Placental epithelial cell (primary cell): ENCODE measurements around the gene TAS2R14. TPM values are rescaled to one million over a fixed set of nuclear protein-coding genes. Genes with fewer than 3 reads are reported as not detected.

Source experiments
- total RNA-seq: library from RNA; depleted of rRNA; stranded (reverse); fragments of >200 nt; gene quantifications from 2 replicates; pipeline ENCODE4 v1.2.3, GENCODE V29; 2012

The TAS2R14 gene, protein sequence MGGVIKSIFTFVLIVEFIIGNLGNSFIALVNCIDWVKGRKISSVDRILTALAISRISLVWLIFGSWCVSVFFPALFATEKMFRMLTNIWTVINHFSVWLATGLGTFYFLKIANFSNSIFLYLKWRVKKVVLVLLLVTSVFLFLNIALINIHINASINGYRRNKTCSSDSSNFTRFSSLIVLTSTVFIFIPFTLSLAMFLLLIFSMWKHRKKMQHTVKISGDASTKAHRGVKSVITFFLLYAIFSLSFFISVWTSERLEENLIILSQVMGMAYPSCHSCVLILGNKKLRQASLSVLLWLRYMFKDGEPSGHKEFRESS
- 2.5 and 2.7 TPM in 2 replicates for total RNA-seq

DNA sequence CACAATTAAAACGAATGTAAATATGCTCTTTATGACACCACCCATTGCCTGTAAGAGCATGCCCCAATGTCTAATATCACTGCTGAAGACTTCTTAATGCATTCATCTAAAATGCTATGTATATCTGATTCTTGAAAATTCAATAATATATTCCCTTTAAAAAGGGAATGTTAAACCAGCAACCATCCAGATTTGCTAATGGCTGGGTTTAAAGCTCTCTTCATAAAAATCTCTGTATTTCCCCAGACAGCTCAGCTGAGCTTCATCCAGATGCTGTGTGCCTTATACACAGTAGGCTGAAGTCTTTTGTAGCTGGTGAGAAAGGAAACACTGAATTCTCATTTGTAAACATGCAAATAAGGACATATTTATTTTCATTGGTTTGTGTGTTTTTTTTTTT is at the start of gene TAS2R14:
TSS of gene TAS2R14 (minus strand) at position 101 of the 400 bp plus-strand sequence. CDS start at position 45, 56 bp downstream.

DNA sequence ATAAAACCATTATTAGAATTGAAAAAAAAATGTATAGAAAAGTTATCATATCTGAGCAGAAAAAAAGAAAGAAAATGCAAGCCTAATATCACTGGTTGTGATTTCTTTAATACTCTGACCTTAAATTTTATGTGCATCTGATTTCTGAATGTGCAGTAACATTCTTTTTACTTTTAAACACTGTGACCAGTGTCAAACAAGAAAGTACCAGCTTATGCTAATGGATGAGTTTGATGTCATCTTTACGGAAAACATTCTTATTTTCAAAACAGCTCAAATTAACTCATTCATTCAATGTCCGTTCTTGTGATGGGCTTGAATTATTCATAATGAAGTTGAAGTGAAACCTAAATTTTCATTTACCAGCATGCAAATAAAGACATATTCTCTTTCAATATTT is 47.7 kb upstream of the TAS2R14 start, which contains the start of gene TAS2R50:
TSS of gene TAS2R50 (minus strand) at position 101 of the 400 bp plus-strand sequence. CDS start at position 49, 52 bp downstream.

DNA sequence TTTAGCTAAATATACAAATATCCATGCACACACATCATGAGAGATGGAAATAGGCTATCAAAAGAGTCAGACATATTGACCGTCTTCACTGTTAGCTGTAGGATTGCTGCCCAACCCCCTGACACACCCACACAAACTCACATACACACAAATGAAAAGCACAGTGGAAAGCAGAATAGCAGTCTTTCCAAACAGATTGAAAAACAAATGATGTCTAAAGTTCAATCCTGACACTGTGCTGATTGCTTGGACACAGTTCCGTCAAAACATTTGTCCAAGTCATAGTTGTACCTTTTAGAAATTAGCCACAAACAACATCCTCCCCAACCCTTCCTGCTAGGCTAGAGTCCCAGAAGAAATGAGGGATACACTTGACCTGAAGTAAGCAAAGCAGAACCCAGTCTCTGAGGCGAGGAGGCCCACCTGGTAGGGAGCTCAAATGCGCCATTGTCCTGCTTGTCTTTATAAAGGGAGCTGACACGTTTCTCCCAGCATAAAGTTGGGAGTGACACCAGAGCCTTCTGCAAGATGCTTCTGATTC is 10.2 kb downstream of the TAS2R14 start, which contains the start of gene PRH2:
TSS of gene PRH2 (plus strand) at position 491 of the 541 bp plus-strand sequence. CDS start at position 529, 38 bp downstream.

DNA sequence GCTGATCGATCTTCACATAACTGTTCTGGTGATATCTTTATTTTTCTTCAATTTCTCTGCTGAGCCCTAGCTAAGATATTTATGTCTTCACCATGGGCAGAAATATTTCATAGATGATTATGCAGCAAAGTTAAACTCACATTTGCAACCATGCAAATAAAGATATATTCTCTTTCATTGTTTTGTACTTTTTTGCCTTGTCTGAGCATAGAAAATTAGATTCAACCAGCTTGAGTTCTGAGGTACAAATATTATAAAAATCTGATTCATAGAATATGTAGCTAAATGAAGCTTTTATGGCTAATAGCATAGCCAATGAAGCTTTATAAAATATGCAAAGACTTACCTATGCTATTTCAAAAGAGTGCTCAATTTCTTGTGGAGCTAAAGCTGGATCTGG is 29.6 kb downstream of the TAS2R14 start, which contains the start of gene TAS2R13:
TSS of gene TAS2R13 (minus strand) at position 101 of the 400 bp plus-strand sequence. CDS start 264 bp downstream, outside the sequence.

Other genes with a start within 250 kb of the TAS2R14 start
- 177 and 242 TPM in 2 replicates for gene YBX3, start 215.9 kb downstream of the TAS2R14 start, total RNA-seq
- gene TAS2R7, start 136.6 kb downstream of the TAS2R14 start, total RNA-seq: 0.39 TPM in 1 of 2 replicates, not detected in the other
- not detected in 2 replicates for gene TAS2R8, start 132.0 kb downstream of the TAS2R14 start, total RNA-seq
- not detected in 2 replicates for gene TAS2R9, start 129.1 kb downstream of the TAS2R14 start, total RNA-seq
- gene TAS2R10, start 112.9 kb downstream of the TAS2R14 start, total RNA-seq: 0.33 and 1.6 TPM in 2 replicates
- gene PRR4, start 89.8 kb downstream of the TAS2R14 start, total RNA-seq: 0.98 and 3.5 TPM in 2 replicates
- gene PRH1, start 55.0 kb downstream of the TAS2R14 start, total RNA-seq: 21.8 and 24.3 TPM in 2 replicates
- 1.5 and 2.0 TPM in 2 replicates for gene TAS2R13, start 29.7 kb downstream of the TAS2R14 start, total RNA-seq
- gene PRH2, start 10.0 kb downstream of the TAS2R14 start, total RNA-seq: 1.1 and 1.2 TPM in 2 replicates
- 3.1 and 4.1 TPM in 2 replicates for gene TAS2R50, start 47.6 kb upstream of the TAS2R14 start, total RNA-seq
- 2.7 and 4.1 TPM in 2 replicates for gene TAS2R20, start 59.0 kb upstream of the TAS2R14 start, total RNA-seq
- gene TAS2R19, start 83.4 kb upstream of the TAS2R14 start, total RNA-seq: 4.7 and 6.2 TPM in 2 replicates
- 3.1 and 7.1 TPM in 2 replicates for gene TAS2R31, start 92.1 kb upstream of the TAS2R14 start, total RNA-seq
- 2.5 and 2.7 TPM in 2 replicates for gene TAS2R46, start 123.0 kb upstream of the TAS2R14 start, total RNA-seq
- 2.0 and 2.4 TPM in 2 replicates for gene TAS2R43, start 153.1 kb upstream of the TAS2R14 start, total RNA-seq
- gene TAS2R30, start 195.4 kb upstream of the TAS2R14 start, total RNA-seq: 5.5 and 7.0 TPM in 2 replicates
- 4.7 and 7.4 TPM in 2 replicates for gene SMIM10L1, start 231.9 kb upstream of the TAS2R14 start, total RNA-seq
- not detected in 2 replicates for gene TAS2R42, start 247.7 kb upstream of the TAS2R14 start, total RNA-seq